GM21717 (cell line): Measurements from ENCODE around the gene BRIP1.
"Not testable (repeated sequence)": the region's sequence is repeated elsewhere in the genome, so short reads cannot be mapped to it uniquely, and the experiment has no call there.

Experiments
- ATAC-seq: cut with Tn5 transposase; IDR thresholded peaks from one replicate; pipeline ENCODE4 v1.9.1; 2021; ENCODE audit warnings: mild to moderate bottlenecking, moderate library complexity; ENCODE audit not compliant: unreplicated experiment

The BRIP1 gene

GRCh38 chr17:61733021-61733420, 130.3 kb downstream of the BRIP1 start:
- no peak for ATAC-seq

- no peak for ATAC-seq
These were observed 131.2 kb downstream of the BRIP1 start for GRCh38 chr17:61732169-61732568.

DNA sequence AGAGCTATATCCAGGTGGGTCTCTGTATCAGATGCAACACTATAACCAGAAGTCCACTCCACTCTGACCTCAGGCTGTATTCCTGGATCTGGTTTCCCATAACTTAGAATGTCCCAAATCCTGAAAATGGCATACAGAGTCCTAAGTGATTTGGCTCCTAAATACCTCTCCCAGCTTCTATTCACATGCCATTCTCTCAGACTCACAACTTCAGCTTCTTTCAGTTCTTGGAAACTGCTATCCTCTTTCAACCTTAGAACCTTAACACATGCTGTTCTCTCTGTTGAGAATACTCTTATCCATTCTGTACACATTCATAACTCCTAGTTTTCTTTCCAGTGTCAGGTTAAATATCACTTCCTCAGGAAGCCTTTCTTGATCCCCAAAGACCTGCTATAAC, 132.0 kb downstream of the BRIP1 start:
- ATAC-seq = no peak

GRCh38 chr17:61729690-61730268, 133.5 kb downstream of the BRIP1 start:
- no peak for ATAC-seq

DNA sequence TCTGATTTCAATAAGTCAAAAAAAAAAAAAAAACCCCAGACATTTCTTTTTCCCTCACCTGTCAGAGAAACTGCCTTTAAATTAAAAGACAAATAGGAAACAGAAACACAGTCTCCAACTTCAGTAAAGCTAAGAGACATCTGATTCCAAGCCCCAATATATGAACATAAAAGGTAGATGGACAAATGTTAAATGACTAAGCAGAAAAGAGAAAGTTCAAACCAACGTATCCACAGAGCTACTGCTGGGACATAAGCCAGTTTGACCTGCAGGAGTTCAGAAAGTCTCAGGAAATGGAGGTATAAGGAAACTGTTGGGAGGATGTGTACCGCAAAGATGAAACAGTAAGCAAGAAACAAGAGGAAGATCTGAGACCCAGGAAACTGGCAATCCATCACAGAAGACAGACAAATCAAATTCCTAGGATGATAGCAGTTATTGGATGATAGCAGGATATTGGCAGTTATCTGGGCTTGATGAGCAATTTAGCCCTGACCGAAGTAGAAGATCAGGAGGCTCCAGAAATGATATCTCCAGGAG, 135.0 kb downstream of the BRIP1 start:
- ATAC-seq = no peak

DNA sequence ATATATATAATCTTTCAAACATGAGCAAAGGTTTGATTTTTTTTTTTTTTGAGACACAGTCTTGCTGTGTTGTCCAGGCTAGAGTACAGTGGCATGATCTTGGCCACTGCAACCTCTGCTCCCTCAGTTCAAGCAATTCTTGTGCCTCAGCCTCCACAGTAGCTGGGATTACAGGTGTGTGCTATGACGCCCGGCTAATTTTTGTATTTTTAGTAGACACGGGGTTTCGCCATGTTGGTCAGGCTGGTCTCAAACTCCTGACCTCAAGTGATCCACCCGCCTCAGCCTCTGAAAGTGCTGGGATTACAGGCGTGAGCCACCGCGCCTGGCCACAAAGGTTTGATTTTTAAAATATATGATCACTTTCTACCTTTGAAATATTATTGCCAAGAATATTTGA, 135.5 kb downstream of the BRIP1 start:
- not testable (repeated sequence) for ATAC-seq

DNA sequence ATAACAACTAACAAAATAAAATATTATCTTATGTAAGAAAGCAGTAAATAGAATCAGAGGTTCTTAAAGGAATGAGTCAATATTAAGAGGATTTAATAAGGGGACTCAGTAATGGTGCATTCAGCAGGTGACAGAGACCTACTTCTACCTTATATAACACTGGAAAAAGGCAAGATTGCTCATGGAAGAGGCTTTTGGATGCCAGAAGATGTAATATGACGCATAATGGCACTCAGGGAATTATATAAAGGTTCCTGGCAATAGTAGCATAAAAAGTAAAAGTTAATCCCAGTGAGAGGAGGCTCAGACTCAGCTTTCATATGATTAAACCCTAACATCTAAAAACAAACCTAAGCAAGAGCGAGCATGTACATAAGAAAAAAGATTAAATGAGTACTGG, 136.4 kb downstream of the BRIP1 start:
- ATAC-seq = no peak

DNA sequence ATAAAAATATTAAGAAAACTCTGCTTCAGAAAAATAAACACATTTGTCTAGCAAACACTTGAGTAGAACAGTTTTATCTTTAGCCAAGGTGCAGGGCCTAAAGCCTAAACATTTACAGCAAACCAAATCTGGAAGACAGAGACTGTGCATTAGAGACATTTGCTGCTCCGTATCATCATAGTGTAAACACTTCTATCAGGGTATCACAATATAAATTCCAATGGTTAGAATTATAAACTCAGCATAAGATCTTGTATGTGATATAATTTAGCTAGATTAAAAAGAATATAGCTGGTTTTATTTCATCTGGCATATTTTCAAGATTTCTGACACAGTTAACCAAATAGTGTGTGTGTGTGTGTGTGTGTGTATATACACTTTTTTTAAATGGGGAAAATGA, 138.6 kb downstream of the BRIP1 start:
- no peak for ATAC-seq

- ATAC-seq = no peak
These were observed 139.4 kb downstream of the BRIP1 start for GRCh38 chr17:61723914-61724313.

DNA sequence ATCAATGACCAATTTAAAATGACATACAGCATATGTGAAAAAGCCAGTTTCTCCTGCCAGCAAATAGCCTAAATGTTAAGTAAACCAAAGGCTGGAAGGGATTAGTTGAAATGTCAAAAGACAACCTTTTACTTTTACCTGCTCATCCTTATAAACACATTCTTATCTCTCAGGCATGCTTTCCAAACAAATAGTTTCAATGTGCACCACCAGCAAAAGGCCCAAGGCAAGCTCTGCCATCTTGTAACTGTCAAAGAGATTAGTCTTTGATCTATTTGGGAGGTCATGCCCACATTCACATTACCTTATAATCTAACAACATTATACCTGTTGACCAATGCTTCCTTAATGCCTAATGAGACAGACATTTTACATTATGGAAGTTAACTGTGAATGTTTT, 140.1 kb downstream of the BRIP1 start:
- no peak for ATAC-seq

- ATAC-seq = no peak
These were observed 140.9 kb downstream of the BRIP1 start for GRCh38 chr17:61722398-61722797.

GRCh38 chr17:61720016-61720795, 143.1 kb downstream of the BRIP1 start:
- ATAC-seq = no peak

DNA sequence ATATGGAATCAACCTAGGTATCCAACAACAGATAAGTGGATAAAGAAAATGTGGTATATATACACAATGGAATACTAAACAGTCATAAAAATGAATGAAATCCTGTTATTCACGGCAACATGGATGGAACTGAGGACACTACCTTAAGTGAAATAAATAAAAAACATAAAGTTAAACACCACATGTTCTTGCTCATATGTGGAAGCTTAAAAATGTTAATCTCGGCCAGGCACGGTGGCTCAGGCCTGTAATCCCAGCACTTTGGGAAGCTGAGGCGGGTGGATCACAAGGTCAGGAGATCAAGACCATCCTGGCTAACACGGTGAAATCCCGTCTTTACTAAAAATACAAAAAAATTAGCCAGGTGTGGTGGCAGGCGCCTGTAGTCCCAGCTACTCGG, 144.1 kb downstream of the BRIP1 start:
- not testable (repeated sequence) for ATAC-seq

GRCh38 chr17:61718022-61718421, 145.3 kb downstream of the BRIP1 start:
- no peak for ATAC-seq

- ATAC-seq = no peak
These were observed 146.0 kb downstream of the BRIP1 start for GRCh38 chr17:61717352-61717751.

DNA sequence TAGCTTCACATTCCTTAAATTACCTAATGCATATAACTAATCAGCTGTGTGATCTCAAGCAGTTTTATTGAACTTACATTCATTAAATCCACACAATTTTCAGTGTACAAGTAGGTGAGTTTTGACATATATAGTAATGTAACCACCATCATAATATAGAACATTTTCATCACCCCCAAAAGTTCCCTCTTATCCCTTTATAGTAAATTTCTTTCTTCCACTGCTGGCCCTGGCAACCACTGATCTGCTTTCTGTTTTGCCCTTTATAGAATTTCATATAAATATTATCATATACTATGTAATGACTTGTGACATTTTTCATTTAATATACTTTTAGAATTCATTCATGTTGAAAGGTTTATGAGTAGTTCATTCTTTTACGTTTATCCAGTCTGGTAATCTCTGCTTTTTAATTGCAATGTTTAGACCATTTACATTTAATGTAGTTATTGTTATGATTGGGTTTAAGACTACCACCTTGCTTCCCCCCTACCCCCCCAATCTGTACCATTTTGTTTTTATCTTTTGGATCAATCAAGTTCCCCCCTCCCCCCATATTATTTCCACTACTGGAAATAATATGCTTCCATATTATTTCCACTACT, 147.0 kb downstream of the BRIP1 start:
- no peak for ATAC-seq

DNA sequence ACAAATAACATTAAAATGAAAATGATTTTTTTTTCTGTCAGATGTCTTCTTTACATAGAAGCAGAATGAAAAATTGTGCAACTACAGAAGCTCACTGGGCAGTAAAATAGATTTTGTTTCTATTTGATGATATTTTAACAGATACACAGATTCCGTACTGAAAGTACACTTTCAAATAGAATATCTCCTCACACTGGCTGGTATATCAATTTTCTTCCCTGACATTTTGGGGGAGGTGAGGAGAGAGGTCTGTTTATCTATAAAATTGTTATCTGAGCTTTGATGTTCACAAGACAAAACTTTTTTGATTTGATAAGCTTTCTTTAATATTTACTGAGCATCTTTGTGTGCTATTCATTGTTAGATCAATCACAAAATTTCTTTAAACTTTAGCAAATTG, 148.0 kb downstream of the BRIP1 start:
- no peak for ATAC-seq

DNA sequence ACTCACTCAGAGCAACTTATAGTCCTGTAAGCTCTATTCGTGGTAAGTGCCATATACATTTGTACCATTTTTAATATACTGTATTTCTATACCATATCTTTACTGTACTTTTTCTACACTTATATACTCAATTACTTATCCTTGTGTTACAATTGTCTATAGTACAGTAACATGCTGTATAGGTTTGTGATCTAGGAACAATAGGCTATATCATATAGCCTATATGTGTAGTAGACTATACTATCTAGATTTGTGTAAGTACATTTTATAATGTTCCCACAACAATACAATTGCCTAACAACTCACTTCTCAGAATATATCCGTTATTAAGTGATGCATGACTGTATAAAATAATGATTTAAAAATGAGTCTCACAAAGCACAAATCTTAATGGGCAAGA, 149.0 kb downstream of the BRIP1 start:
- ATAC-seq = no peak

- no peak for ATAC-seq
These were observed 150.3 kb downstream of the BRIP1 start for GRCh38 chr17:61713035-61713434.

DNA sequence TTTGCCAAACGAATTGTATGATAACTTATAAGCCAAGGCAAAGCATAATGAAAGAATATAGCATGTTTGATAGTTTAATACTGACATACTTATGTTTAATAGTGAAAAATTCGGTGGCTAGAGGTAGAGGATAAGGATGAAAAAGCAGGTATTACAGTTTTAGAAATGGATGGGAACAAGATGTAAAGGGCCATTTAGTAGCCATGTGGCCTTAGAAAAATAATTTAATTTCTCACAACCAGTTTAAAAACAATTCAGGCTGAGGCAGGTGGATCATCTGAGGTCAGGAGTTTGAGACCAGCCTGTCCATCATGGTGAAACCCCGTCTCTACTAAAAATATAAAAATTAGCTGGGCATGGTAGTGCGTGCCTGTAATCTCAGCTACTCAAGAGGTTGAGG, 152.8 kb downstream of the BRIP1 start:
- no peak for ATAC-seq

GRCh38 chr17:61709567-61709966, 153.8 kb downstream of the BRIP1 start:
- ATAC-seq = no peak

DNA sequence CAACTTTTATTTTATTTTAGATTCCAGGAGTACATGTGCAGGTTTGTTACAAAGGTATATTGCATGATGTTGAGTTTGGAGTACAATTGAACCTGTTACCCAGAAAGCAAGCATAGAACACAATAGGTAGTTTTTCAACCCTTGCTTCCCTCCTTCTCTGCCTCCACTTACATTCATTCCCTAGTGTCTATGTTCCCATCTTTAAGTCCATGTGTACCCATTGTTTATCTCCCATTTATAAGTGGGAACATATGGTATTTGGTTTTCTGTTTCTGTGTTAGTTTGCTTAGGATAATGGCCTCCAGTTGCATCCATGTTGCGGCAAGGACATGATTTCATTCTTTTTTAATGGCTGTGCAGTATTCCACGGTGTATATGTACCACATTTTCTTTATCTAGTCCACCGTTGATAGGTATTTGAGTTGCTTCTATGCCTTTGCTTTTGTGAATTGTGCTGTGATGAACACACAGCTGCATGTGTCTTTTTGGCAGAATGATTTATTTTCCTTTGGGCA, 158.3 kb downstream of the BRIP1 start:
- no peak for ATAC-seq
